OCI-M2 (cell line): ENCODE results near the gene VPS26C.
"Not testable (repeated sequence)": the region's sequence is repeated elsewhere in the genome, so short reads cannot be mapped to it uniquely, and the experiment has no call there.

Source experiments
- DNase-seq: peaks from one replicate; lab custom pipeline; 2025; ENCODE audit not compliant: unreplicated experiment; lab: John Stamatoyannopoulos, UW

The VPS26C gene

DNA sequence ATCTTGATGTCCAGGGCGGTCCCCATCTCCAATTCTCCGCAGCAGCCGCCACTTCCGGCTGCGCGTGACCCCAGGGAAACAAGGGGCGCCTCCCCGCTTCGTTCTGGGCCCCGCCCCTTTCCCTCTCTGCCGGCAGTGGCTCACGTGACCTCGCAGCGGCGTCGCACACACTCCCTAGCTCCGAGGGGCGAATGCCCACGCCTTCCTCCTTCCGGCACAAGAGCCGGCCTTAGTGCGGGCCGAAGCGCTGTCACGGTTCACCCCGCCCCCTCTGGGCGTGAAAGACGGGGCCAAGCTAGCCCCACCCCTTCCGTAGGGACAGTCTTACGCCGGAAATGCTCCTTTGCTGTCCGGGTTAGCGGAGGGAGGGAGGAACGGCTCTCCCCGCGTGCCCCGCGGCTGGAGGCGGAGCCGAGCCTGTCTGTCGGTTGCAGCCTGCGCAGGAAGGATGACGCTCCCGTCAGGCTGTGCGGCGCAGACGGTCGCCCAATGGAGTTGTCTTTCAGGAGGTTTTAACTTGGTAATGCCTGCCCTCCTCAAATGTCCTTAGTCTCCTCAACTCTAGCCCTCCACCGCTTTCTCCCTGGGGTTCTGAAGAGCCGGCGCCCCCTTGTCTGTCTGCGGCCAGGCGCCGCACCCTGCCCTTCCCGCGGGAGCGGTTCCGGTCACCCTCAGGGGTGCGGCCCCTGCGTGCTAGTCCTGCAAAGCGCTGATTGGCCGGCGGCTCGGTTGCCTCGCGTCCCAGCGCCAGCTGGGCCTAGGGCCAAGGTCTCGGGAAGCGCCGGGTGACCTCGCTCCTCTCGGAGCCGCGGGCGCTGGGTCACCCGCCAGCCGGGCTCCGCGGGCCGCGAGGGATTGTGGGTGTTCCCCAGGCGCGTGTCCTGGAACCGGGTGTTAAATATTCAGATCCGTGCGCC lies at the start of gene VPS26C:
VPS26C (minus strand) TSS at position 66 of the 917 bp plus-strand sequence; CDS start at position 26, 40 bp downstream.
- peak; percentile 99 for DNase-seq

DNA sequence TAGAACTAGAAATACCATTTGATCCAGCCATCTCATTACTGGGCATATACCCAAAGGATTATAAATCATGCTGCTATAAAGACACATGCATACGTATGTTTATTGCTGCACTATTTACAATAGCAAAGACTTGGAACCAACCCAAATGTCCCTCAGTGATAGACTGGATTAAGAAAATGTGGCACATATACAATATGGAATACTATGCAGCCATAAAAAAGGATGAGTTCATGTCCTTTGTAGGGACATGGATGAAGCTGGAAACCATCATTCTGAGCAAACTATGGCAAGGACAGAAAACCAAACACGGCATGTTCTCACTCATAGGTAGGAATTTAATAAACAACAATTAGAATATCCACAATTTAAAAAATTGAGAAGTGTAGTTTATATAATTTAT lies 48.9 kb upstream of the VPS26C start:
- DNase-seq, result not testable (repeated sequence)

DNA sequence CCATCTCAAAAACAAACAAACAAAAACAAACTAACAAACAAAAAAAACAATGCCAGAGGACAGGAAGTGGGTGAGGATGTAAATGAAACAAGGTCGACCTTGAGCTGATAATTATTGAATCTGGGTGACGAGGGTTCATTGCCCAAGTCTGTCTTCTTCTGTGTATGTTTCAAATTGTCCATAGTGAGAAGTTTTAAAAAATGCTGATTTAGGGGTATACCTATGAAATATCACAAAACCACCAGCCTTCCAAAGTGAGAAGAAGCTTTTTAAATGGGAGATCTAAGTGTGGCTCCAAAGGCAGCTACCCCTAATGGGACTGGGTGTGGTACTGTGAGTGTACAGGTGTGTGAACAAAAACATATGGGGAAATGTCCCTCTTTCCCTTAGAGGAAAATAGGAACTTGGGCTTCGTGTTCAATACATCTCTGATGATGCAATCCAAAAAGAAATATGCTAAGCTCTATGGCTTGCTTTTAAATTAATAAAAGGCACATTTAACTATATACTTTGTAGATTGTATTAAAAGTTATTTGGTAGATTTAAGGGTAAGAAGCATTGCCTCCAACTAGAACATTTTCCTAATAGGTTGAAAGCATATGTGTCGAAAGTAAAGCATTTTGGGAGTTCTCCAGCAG lies 33.1 kb upstream of the VPS26C start:
- DNase-seq, result no peak

DNA sequence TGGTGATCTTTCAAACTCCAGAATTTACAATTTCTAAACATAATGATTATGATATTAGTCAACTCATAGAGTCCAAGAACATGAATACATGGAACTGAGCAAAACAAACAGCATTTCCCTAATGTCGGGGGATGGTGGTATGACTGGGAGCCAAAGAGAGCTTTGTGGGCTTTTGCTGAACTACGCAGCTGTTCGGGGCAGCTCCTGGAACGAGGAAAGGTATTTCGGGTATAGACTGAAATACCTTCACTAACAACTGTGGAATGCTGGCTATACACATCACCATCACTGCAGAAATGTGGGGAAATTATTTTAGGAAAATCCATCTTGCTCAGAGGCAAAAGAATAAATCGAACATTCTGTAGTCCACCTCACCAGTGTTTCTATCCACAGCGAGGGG lies 30.2 kb upstream of the VPS26C start:
- DNase-seq, result no peak

DNA sequence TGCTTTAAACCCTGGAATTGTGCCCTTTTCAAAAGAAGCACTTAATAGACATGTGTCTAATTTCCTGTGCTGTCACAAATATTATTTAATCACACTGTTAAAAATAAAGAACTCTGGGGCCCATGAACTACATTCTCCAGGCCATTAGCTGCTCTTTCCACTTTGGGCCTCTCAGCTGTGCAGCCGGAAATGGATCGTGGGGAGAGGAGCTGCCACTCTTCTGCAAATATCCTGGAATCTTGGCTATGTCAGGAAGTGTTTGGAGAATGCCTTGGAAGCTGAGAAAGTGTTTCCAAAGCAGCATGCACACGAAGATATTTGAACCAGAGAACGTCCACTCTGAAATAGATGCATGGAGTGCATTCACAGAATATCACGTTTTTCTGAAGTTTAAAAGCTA lies 27.5 kb upstream of the VPS26C start:
- no peak for DNase-seq

DNA sequence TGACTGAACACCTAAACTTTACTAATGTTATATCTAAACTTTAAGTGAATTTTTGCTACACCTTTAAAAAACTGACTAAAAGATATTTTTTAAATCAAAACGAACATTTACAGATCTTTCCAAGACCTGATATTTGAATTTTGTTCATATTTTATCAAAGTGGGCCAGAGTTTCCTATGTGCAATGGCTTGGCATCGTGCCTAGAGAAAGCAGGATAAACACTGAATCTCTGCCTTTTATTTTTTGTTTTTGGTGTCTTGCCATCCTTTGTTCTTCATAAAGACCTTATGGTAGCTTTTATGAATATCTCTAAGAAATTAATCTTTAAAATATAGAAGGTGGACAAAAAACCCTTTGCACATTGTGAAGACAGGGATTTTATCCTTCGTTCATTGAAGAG lies 25.8 kb upstream of the VPS26C start:
- no peak for DNase-seq

DNA sequence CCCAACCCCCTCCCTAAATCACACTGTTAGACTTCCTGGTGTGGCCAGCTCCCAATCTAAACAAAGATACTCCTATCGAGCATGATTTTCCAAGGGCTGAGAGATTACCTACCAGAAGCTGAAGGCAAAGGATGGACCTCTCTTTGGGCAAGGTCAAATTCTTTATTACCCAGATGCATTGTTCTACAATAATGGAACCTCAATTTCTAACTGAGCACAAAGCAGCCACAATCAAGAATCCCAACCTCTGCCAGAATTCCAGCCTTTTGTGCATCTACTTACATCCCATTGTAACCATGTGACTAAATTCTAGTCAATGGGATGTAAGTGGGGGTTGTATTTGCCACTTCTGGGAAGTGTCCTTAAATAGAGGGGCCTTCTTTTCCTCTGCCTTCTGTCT lies 24.9 kb upstream of the VPS26C start:
- no peak for DNase-seq

DNA sequence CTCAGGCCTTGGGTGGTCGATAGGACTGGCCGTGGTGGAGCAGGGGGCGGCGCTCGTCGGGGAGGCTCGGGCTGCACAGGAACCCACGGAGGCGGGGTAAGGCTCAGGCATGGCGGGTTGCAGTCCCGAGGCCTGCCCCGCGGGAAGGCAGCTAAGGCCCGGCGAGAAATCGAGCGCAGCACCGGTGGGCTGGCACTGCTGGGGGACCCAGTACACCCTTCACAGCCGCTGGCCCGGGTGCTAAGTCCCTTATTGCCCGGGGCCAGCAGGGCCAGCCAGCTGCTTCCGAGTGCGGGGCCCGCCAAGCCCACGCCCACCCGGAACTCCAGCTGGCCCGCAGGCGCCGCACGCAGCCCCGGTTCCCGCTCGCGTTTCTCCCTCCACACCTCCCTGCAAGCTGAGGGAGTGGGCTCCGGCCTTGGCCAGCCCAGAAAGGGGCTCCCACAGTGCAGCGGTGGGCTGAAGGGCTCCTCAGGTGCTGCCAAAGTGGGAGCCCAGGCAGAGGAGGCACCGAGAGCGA lies 16.1 kb upstream of the VPS26C start:
- DNase-seq, result not testable (repeated sequence)

DNA sequence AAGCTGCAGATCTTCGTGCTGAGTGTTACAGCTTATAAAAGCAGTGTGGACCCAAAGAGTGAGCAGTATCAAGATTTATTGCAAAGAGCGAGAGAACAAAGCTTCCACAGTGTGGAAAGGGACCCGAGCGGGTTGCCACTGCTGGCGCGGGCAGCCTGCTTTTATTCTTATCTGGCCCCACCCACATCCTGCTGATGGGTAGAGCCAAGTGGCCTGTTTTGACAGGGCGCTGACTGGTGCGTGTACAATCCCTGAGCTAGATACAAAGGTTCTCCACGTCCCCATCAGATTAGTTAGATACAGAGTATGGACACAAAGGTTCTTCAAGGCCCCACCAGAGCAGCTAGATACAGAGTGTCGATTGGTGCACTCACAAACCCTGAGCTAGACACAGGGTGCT lies 15.5 kb upstream of the VPS26C start:
- DNase-seq, result not testable (repeated sequence)

DNA sequence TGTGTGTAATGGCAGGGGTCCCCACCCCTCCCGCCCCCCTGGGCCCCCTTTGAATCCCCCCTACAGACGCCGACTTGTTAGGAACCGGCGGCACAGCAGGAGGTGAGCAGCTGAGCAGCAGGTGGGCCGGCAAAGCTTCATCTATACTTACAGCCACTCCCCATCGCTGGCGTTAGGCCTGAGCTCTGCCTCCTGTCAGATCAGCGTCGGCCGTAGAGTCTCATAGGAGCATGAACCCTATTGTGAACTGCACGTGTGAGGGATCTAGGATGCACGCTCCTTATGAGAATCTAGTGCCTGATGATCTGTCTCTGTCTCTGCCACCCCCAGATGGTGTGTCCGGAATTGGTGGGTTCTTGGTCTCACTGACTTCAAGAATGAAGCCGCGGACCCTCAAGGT lies 14.9 kb upstream of the VPS26C start:
- DNase-seq, result no peak

DNA sequence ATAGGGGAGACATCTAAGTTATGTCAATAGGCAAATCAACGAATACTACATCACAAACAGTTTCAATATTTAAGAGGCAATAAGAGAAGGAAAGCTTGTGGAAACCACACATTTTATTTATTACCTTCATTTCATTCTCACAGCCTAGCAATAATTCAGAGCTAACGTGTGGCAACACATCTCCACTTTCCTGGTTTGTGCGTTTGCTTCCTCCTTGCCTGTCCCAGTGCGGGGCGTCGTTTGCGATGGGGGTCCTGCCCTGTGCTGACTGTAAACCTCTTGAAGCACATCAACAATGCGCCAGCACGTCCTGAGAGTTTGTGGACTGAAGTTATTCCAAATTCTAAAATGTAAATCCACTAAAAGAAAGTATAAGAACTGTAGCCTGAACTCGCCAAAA lies 14.4 kb upstream of the VPS26C start:
- no peak for DNase-seq

DNA sequence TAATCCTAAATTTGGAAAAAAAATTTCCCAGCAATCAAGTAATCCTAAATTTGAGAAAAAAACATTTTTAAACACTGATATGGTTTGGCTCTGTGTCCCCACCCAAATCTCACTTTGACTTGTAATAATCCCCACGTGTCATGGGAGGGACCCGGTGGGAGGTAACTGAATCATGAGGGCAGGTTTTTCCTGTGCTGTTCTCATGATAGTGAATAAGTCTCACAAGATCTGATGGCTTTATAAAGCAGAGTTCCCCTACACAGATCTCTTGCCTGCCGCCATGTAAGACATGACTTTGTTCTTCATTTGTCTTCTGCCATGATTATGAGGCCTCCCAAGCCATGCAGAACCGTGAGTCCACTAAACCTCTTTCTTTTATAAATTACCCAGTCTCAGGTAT lies 12.1 kb upstream of the VPS26C start:
- DNase-seq, result not testable (repeated sequence)

DNA sequence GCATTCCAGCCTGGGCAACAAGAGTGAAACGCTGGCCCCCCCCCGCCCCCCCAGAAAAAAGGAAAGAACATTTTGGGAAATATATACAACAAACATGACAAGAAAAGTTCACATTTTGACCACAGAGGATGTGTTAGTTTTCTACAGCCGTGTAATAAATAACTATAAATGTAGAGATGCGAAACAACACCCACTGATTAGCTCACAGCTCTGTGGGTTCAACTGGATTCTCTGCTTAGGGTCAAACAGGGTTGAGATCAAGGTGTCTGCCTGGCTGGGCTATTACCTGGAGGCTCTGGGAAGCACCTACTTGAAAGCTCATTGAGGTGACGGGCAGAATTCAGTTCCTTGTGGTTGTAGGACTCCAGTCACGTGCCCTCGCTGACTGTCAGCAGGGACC lies 11.1 kb upstream of the VPS26C start:
- DNase-seq, result no peak

DNA sequence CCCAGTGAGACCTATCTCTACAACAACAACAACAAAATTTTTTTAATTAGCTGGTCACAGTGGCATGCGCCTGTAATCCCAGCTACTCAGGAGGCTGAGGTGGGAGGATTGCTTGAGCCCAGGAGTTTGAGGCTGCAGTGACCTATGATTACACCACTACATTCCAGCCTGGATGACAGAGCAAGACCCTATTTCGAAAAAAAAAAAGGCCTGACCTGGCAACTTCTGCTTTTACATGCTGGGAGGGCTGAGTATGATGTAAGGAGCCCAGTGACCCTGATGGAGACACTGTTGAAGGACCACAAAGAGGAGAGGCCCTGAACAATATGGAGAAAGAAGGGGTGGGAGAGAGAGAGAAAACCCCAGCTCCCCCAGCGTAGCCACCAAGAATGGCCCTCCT lies 9.2 kb upstream of the VPS26C start:
- DNase-seq, result peak; percentile 41

DNA sequence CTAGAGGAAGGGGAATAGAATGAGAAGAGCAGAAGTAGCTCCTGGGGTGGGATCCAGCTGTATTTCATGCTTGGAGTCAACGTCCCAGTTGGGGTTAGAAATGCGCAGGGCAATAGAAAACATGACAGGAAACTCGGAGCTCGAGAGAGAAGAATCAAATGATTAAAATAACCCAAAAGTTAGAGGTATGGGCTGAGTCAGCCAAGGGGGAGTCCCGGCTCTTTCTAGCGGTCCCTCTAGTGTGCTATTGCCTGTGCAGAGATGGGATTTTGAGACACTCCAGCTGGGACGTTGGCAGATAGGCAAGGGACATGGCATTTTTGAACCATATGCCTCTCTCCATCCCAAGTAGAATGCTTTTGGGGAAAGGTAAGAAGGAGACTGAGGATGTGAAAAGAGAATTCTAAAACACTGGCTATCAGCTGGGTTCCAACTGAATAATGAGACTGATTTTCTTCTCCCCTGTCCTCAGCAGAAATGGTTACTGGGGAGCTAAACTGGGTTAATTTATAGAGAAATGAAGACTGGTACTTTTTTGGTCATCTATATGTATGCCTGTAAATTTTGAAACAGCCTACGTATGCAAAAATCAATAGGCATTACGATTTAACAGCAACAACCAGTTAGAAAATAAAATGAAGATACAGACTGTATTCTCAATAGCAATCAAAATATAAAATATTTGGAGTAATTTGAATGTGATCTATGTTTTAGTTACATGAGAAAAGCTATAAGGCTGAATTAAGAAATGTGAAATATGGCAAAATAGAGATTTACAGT lies 7.0 kb upstream of the VPS26C start:
- DNase-seq, result no peak

DNA sequence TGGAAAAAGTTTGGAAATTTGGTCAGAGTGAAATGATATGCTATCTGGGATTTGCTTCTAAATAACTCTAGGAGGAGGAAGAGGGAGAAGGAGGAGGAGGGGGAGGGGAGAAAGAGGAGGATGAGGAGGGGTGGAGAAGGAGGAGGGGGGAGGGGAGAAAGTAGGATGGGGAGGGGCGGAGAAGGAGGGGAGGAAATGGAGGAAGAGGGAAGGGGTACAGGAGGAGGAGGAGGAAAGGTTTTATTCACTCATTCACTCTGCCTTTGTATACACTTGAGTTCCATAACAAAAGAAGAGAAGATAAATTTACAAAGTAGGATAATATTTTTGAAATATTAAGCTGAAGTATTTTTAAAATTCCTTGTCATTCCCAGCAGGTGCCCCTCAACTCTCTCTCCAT lies 6.3 kb upstream of the VPS26C start:
- DNase-seq, result no peak

DNA sequence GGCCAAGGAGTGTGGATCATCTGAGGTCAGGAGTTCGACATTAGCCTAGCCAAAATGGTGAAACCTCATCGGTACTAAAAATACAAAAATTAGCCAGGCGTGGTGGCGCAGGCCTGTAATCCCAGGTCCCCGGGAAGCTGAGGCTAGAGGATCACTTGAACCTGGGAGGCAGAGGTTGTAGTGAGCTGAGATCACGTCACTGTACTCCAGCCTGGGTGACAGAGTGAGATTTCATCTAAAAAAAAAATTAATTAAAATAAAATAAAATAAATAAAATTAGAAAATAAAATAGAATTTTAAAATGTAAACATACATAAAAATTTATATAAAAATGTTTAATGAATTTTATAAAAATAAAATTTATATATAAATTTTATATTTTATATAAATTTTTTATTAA lies 5.8 kb upstream of the VPS26C start:
- DNase-seq, result no peak

DNA sequence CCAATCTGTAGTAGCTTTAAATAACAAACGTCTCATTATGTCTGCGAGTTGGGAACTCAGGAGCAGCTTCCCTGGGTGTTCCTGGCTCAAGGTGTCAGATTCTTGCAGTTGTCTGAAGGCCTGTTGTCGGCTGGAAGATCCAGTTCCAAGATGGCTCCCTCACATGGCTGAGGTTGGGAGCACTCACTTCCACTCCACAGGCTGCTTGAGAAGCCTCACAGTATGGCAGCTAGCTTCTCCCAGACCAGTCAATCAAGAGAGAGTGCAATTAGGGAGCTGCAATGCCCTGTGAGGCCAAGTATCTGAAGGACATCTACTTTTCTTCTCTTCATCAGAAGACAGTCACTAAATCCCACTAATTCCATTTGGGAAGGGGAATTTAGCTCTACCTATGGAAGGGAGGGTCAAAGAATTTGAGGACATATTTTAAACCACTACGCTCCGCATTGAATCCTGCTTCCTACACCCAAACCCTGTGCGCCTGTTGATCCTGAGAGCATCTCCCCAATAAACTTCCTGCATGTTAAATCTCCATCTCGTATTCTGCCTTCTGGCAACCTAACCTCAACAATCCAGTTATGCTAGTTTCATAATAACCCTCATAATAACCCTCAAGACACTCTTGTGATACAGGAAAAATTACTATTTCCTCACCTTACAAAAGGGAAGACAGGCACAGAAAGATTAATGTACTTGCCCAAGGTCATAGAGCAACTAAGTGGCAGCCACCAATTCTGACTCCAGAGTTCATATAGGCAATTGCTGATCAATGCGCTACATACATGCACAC lies 3.6 kb upstream of the VPS26C start:
- DNase-seq, result no peak

DNA sequence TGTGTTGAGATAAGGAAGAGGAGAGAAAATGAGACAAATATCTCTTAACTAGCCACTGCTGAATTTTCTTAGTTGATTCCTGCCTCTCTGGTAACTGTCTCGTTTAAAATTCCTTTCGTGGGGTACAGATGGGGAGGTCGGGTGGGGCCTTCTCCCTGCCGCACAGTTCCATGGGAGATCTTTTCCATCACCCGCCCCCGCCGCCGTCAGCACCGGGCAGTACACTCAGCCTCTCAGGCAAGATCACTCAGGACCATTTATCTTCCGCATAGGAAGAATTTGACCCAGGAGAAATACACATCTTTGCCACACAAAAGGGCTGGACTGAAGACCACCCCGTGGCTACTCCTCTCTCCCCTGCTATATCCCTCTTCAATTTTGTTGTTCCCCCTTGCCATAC lies 2.3 kb upstream of the VPS26C start:
- DNase-seq, result no peak

DNA sequence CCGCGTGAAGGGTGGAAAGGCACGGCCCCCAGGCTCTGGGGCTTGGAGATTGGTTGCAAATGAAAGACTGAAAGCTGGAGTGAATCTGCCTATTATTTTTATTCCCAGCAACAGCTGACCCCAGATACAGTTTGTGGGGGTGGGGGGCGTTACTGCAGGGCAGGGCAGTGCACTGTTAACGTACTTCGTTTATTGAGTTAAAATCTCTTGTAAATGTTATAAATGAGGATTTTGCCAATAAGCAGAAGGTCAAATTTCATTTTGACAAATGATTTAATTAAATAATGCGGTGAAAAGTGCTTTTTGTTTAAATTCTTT lies 1.0 kb upstream of the VPS26C start:
- no peak for DNase-seq
